ENCODE data around the gene SCLY. TPM values are rescaled to one million over a fixed set of nuclear protein-coding genes. Genes with fewer than 3 reads are reported as not detected.
A peak's percentile ranks its signal among the peaks of the same experiment; 100 is the strongest.

The SCLY gene
- total and polyA plus RNA-seq, 2 of the 13 experiments (the other 11 are each of a cell fraction or from before 2014, with no cell fraction given) = 27.9 to 38.6 TPM

- 0 out of 2 replicates have a peak, but pooled peaks have one; percentile 41 for TF ChIP-seq STAT6 (CRISPR knock-in tag; IDR thresholded peaks at IDR 0.05; ENCODE audit: borderline replicate concordance)
- peak; percentile 99 for TF ChIP-seq RORA (CRISPR knock-in tag; IDR thresholded peaks at IDR 0.05)
- TF ChIP-seq RFXAP (CRISPR knock-in tag; IDR thresholded peaks at IDR 0.05; ENCODE audit: borderline replicate concordance) = no peak
- peak; percentile 90; the same call in 1 of the 2 replicates for TF ChIP-seq TOPORS (CRISPR knock-in tag; IDR thresholded peaks at IDR 0.05)
- no peak for TF ChIP-seq ZBTB4 (CRISPR knock-in tag; IDR thresholded peaks at IDR 0.05; ENCODE audit: borderline replicate concordance)
- TF ChIP-seq HCFC1 (IDR thresholded peaks at IDR 0.05; ENCODE audit: low read depth, low read length) = no peak
- TF ChIP-seq ZBTB26 (CRISPR knock-in tag; IDR thresholded peaks at IDR 0.05; ENCODE audit: borderline replicate concordance) = no peak
- TF ChIP-seq ZKSCAN1 (IDR thresholded peaks at IDR 0.05; ENCODE audit: low read length) = no peak
- TF ChIP-seq ZSCAN9 (CRISPR knock-in tag; IDR thresholded peaks at IDR 0.05; ENCODE audit: borderline replicate concordance) = peak; percentile 99
- peak; percentile 97 for TF ChIP-seq RXRB (CRISPR knock-in tag; IDR thresholded peaks at IDR 0.05; ENCODE audit: borderline replicate concordance)
- 0 out of 2 replicates have a peak, but pooled peaks have one; percentile 21 for TF ChIP-seq ZNF142 (CRISPR knock-in tag; IDR thresholded peaks at IDR 0.05)
- peak; percentile 44; the same call in 1 of the 2 replicates for TF ChIP-seq YEATS4 (CRISPR knock-in tag; IDR thresholded peaks at IDR 0.05; ENCODE audit: borderline replicate concordance)
- no peak for TF ChIP-seq PHF8 (CRISPR knock-in tag; IDR thresholded peaks at IDR 0.05)
- TF ChIP-seq, protein P1, sequence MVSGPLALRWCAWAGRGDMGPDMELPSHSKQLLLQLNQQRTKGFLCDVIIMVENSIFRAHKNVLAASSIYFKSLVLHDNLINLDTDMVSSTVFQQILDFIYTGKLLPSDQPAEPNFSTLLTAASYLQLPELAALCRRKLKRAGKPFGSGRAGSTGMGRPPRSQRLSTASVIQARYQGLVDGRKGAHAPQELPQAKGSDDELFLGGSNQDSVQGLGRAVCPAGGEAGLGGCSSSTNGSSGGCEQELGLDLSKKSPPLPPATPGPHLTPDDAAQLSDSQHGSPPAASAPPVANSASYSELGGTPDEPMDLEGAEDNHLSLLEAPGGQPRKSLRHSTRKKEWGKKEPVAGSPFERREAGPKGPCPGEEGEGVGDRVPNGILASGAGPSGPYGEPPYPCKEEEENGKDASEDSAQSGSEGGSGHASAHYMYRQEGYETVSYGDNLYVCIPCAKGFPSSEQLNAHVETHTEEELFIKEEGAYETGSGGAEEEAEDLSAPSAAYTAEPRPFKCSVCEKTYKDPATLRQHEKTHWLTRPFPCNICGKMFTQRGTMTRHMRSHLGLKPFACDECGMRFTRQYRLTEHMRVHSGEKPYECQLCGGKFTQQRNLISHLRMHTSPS (CRISPR knock-in tag; IDR thresholded peaks at IDR 0.05; ENCODE audit: low read depth) = no peak
Measured at GRCh38 chr2:238079874-238080327, 19.1 kb downstream of the SCLY start (continued).
